K562 (cell line): ENCODE data around the gene RCBTB1. TPM values are rescaled to one million over a fixed set of nuclear protein-coding genes. Genes with fewer than 3 reads are reported as not detected.

Source experiments
- ATAC-seq: fragments of 200-7000 bp; cut with Tn5 transposase; 3 replicates; pipeline ENCODE4 v1.9.1; 2020; ENCODE audit warnings: moderate library complexity
- BruUV-seq: library from RNA; stranded (reverse); fragments of 400-500 nt; replicated peaks from 2 replicates; lab custom pipeline; 2021; lab: Mats Ljungman, UMichigan
- CTCF ChIA-PET: fragments of 300-600 bp; formaldehyde crosslinking; extraction: SDS; loops from one replicate; lab custom pipeline; 2021; ENCODE audit warnings: low intra/inter-chr PET ratio; lab: Yijun Ruan, JAX
- POLR2A ChIA-PET: fragments of 300-600, 350-650 bp; sonication (Branson Sonifier 250); formaldehyde crosslinking; extraction: SDS; loops from one replicate; lab custom pipeline; 2021; ENCODE audit warnings: antibody characterized with exemption, inconsistent platforms; lab: Yijun Ruan, JAX
- DNase-seq, 4 experiments: peaks; one replicate each; pipeline versions ENCODE4 v3.0.0 to v3.0.0-alpha.2; 2011 to 2018; ENCODE audit warnings: low spot score in 3 of 4, mixed read lengths in 3 of 4; ENCODE audit errors: extremely low read depth in 1 of 4
- FAIRE-seq: peaks from 2 replicates; lab custom pipeline; 2011; peaks lifted over from hg19 to GRCh38; lab: Jason Lieb, UNC
- H2AFZ ChIP-seq: 2 replicates; pipeline ENCODE4 v1.6.0; 2011; ENCODE audit warnings: low read depth, low read length, control low read depth, inconsistent platforms
- H3K27ac ChIP-seq: fragments of 200-600 bp; 3 replicates; pipeline ENCODE4 v1.8.0; 2011; ENCODE audit warnings: low read depth, mild to moderate bottlenecking, control low read depth, inconsistent platforms, low read length, moderate library complexity, mixed read lengths; ENCODE audit errors: extremely low read depth
- H3K27me3 ChIP-seq, 2 experiments: fragments of 300-600 bp in 1 of 2; 2 replicates in 1 of 2; 3 replicates in 1 of 2; pipeline versions ENCODE4 v1.6.0 to v1.8.0; 2011; ENCODE audit warnings: inconsistent platforms in 2 of 2, low read length in 2 of 2, mild to moderate bottlenecking in 1 of 2, mixed read lengths in 1 of 2, moderate library complexity in 1 of 2; ENCODE audit not compliant: control insufficient read depth in 2 of 2, insufficient read depth in 2 of 2
- H3K36me3 ChIP-seq: fragments of 300-600 bp; 3 replicates; pipeline ENCODE4 v1.8.0; 2011; ENCODE audit warnings: mild to moderate bottlenecking, low read length, inconsistent platforms; ENCODE audit not compliant: control insufficient read depth, insufficient read depth
- H3K4me1 ChIP-seq, 2 experiments: fragments of 200-600 bp in 1 of 2; replicated peaks in 1 of 2; 2 replicates in 1 of 2; 3 replicates in 1 of 2; pipeline versions ENCODE4 v1.5.1 to v1.8.0; 2011; ENCODE audit warnings: inconsistent platforms in 2 of 2, low read length in 2 of 2, mild to moderate bottlenecking in 1 of 2, mixed read lengths in 1 of 2, moderate library complexity in 1 of 2; ENCODE audit not compliant: control insufficient read depth in 2 of 2, insufficient read depth in 2 of 2
- H3K4me2 ChIP-seq: 2 replicates; pipeline ENCODE4 v1.6.1; 2011; ENCODE audit warnings: low read length, control low read depth, inconsistent platforms, mixed read lengths; ENCODE audit not compliant: insufficient read depth
- H3K4me3 ChIP-seq: fragments of 200-600 bp; sonication (generic), shearing (Covaris generic); 2 replicates; pipeline ENCODE4 v1.5.1; 2016; ENCODE audit warnings: control low read depth, inconsistent platforms
- H3K79me2 ChIP-seq: fragments of 200-600 bp; 3 replicates; pipeline ENCODE4 v1.8.0; 2011; ENCODE audit warnings: low read length, inconsistent platforms; ENCODE audit not compliant: control insufficient read depth, insufficient read depth
- H3K9ac ChIP-seq, 2 experiments: 2 replicates each; pipeline versions ENCODE4 v1.6.0 to v1.6.1; 2011; ENCODE audit warnings: low read depth in 2 of 2, low read length in 2 of 2, control low read depth in 1 of 2, inconsistent platforms in 1 of 2, mild to moderate bottlenecking in 1 of 2, mixed read lengths in 1 of 2; ENCODE audit not compliant: insufficient read depth in 1 of 2
- H3K9me1 ChIP-seq: one replicate; pipeline ENCODE4 v1.6.0; 2011; ENCODE audit warnings: inconsistent platforms, mild to moderate bottlenecking, low read length, moderate library complexity; ENCODE audit not compliant: control insufficient read depth, insufficient read depth
- H3K9me3 ChIP-seq: replicated peaks from 2 replicates; pipeline ENCODE4 v1.5.1; 2011; ENCODE audit warnings: low read depth, low read length, inconsistent platforms; ENCODE audit not compliant: control insufficient read depth, insufficient read depth
- H4K20me1 ChIP-seq: replicated peaks from 2 replicates; pipeline ENCODE4 v1.6.1; 2011; ENCODE audit warnings: low read length, inconsistent platforms, mixed read lengths; ENCODE audit not compliant: control insufficient read depth, insufficient read depth
- BRD4 ChIP-seq: fragments of 200-600 bp; sonication (generic); IDR thresholded peaks from 2 replicates; pipeline ENCODE4 v1.6.1; 2017; ENCODE audit warnings: inconsistent platforms
- FOXK1 ChIP-seq: sonication (generic); formaldehyde crosslinking; IDR thresholded peaks from 2 replicates; pipeline ENCODE4 v1.8.0; 2022; ENCODE audit warnings: missing genetic modification reagents, mild to moderate bottlenecking, borderline replicate concordance
- GTF2A2 ChIP-seq: IDR thresholded peaks from 2 replicates; pipeline ENCODE4 v1.6.1; 2016; ENCODE audit warnings: mild to moderate bottlenecking, missing genetic modification characterization, missing compliant biosample characterization
- RBM14 ChIP-seq: fragments of 200-400 bp; formaldehyde crosslinking; IDR thresholded peaks from 2 replicates; pipeline ENCODE4 v1.6.1; 2018; ENCODE audit warnings: low read depth, mild to moderate bottlenecking, low read length, moderate library complexity, borderline replicate concordance; ENCODE audit not compliant: insufficient read depth
- RNF2 ChIP-seq: sonication (generic); IDR thresholded peaks from 2 replicates; pipeline ENCODE4 v1.6.1; 2016
- SLC30A9 ChIP-seq: fragments of 250-450 bp; sonication (Bioruptor Pico); IDR thresholded peaks from 2 replicates; pipeline ENCODE4 v1.8.0; 2022; ENCODE audit warnings: mild to moderate bottlenecking, moderate library complexity
- ZNF316 ChIP-seq: fragments of 450-650 bp; IDR thresholded peaks from 2 replicates; pipeline ENCODE4 v1.6.1; 2016
- ZNF785 ChIP-seq: fragments of 250-450 bp; sonication (Bioruptor Pico); IDR thresholded peaks from 2 replicates; pipeline ENCODE4 v1.4.0; 2020; ENCODE audit warnings: mild to moderate bottlenecking
- WGBS: fragments of 100-300 bp; shearing (Covaris generic); methylation state at CpG from one replicate; pipeline ENCODE4 v1.1.6; 2016; ENCODE audit warnings: low coverage, mixed read lengths; ENCODE audit not compliant: insufficient coverage; ENCODE audit errors: missing lambda C conversion rate; 5-methylcytosine and 5-hydroxymethylcytosine counted together
- in situ Hi-C: fragments of 300-500 bp; cut with MboI; formaldehyde crosslinking; loops from 4 replicates; pipeline ENCODE4 v1.15.0; 2018; ENCODE audit warnings: inconsistent platforms, mixed read lengths
- intact Hi-C: fragments of 100-400 bp; cut with micrococcal nuclease; formaldehyde crosslinking; loops from 2 replicates; pipeline ENCODE4 v1.14.2; 2022
- polyA plus RNA-seq, 8 experiments: library from polyadenylated mRNA; depleted of rRNA in 4 of 8; stranded (reverse) in 5 of 8; unstranded in 3 of 8; fragments of >200 nt; fragmentation: Nextera tagmentation in 2 of 8; fragmentation: Illumina TruSeq in 1 of 8; extraction: Ambion mirVana in 2 of 8; extraction: Trizol in 1 of 8; gene quantifications; 2 replicates each; pipeline versions ENCODE4 v1.2.1 to v1.2.3, GENCODE V29; 2011 to 2014; ENCODE audit warnings: inconsistent platforms in 1 of 8, missing spikeins in 1 of 8
- total RNA-seq, 7 experiments: library from RNA; depleted of rRNA in 6 of 7; stranded (reverse); fragments of >200 nt in 6 of 7; fragmentation: Illumina TruSeq in 2 of 7; extraction: Trizol in 2 of 7; gene quantifications; 2 replicates each; pipeline versions ENCODE4 v1.2.1 to v1.2.3, GENCODE V29; 2011 to 2021; ENCODE audit warnings: low replicate concordance in 1 of 7
- TF ChIP-seq, protein P1 (sequence below): sonication (generic); formaldehyde crosslinking; IDR thresholded peaks from 2 replicates; pipeline ENCODE4 v1.4.0; 2020; ENCODE audit warnings: mild to moderate bottlenecking, missing genetic modification reagents

Gene RCBTB1
- total and polyA plus RNA-seq, 9 of the 15 experiments (the other 6 are each of a cell fraction or from before 2014, with no cell fraction given), result 4.0 to 11.3 (median 8.4) TPM

GRCh38 chr13:49561062-49561410 lies 24.3 kb downstream of the RCBTB1 start:
- Histone ChIP-seq H4K20me1 (no peaks in the 10 kb centered on the region), H3K9me1 (no peaks in the 10 kb centered on the region), H3K9ac (no peak overlapping the region), H2AFZ (no peak overlapping the region), H3K4me3 (no peak overlapping the region), H3K27ac (no peak overlapping the region), H3K27me3 (no peaks in the 10 kb centered on the region), H3K9me3 (no peaks in the 10 kb centered on the region), H3K79me2 (no peaks in the 10 kb centered on the region), H3K36me3 (peaks cover 14% of the 10 kb centered on the region; the same call in 2 of the 3 replicates), H3K4me1 (no peaks in the 10 kb centered on the region), H3K4me2 (no peak overlapping the region)
- ChIA-PET CTCF (interaction anchor here (0.6 kb wide), 1 partner anchor 229 kb away, joined by 5 read pairs; no protein-coding TSS in a partner anchor), POLR2A (no interaction called here)
- TF ChIP-seq ZNF785 (no peak), SLC30A9 (no peak), RBM14 (no peak), RNF2 (no peak), ZNF316 (no peak), FOXK1 (CRISPR knock-in tag) (no peak), GTF2A2 (tag) (no peak), BRD4 (no peak)
- TF ChIP-seq, protein P1, sequence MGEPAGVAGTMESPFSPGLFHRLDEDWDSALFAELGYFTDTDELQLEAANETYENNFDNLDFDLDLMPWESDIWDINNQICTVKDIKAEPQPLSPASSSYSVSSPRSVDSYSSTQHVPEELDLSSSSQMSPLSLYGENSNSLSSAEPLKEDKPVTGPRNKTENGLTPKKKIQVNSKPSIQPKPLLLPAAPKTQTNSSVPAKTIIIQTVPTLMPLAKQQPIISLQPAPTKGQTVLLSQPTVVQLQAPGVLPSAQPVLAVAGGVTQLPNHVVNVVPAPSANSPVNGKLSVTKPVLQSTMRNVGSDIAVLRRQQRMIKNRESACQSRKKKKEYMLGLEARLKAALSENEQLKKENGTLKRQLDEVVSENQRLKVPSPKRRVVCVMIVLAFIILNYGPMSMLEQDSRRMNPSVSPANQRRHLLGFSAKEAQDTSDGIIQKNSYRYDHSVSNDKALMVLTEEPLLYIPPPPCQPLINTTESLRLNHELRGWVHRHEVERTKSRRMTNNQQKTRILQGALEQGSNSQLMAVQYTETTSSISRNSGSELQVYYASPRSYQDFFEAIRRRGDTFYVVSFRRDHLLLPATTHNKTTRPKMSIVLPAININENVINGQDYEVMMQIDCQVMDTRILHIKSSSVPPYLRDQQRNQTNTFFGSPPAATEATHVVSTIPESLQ (CRISPR knock-in tag), result no peak
- WGBS, result 70% methylated on average over 3 of the region's 3 CpGs
- no peak for FAIRE-seq
- DNase-seq, result no peak
- in situ Hi-C loops, result no loop called here
- no peak for ATAC-seq
- intact Hi-C loops, result no loop called here
- no TSS peak for BruUV-seq
